Ovary (tissue), 3 donors: ENCODE data around the gene LTK.

ENCODE experiments used
- EP300 ChIP-seq: sonication (generic); formaldehyde crosslinking; IDR thresholded peaks from one replicate; pipeline ENCODE4 v1.6.1; 2017; ENCODE audit warnings: antibody characterized with exemption
- TF ChIP-seq, protein P1 (sequence below), 3 donors: fragments of 450-650 bp in 2 of 3; fragments of 200-600 bp in 1 of 3; IDR thresholded peaks; one replicate each; pipeline versions ENCODE4 v1.5.1 to v1.8.0; 2016 to 2022; ENCODE audit warnings: antibody characterized with exemption in 3 of 3, mild to moderate bottlenecking in 1 of 3
- donor health status: DM: no; HTN: no; CAD: no.

DNA sequence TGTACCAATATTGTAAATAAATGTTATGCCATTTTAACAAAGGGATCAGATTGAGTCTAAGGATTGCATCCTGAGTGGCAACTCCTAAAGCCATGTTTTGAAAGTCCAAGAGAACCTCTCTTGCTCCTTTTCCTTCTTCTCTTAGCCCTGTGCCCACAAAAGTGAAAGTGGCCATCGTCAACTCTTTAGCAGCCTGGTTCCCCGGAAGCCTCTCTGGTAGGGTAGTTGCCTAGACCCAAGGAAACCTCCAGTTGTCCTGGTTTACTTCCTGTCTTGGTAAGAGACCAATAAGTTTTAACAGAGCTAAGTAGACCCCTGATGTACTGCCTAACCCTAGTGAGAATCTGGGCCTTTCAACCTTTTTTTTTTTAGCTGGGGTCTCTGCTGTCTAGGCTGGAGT lies 30.1 kb downstream of the LTK start:
- TF ChIP-seq EP300 = no peak
- TF ChIP-seq, protein P1, sequence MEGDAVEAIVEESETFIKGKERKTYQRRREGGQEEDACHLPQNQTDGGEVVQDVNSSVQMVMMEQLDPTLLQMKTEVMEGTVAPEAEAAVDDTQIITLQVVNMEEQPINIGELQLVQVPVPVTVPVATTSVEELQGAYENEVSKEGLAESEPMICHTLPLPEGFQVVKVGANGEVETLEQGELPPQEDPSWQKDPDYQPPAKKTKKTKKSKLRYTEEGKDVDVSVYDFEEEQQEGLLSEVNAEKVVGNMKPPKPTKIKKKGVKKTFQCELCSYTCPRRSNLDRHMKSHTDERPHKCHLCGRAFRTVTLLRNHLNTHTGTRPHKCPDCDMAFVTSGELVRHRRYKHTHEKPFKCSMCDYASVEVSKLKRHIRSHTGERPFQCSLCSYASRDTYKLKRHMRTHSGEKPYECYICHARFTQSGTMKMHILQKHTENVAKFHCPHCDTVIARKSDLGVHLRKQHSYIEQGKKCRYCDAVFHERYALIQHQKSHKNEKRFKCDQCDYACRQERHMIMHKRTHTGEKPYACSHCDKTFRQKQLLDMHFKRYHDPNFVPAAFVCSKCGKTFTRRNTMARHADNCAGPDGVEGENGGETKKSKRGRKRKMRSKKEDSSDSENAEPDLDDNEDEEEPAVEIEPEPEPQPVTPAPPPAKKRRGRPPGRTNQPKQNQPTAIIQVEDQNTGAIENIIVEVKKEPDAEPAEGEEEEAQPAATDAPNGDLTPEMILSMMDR (IDR thresholded peaks at IDR 0.05) = no peak
